RPMI7951 (cell line): Measurements from ENCODE around the gene BBOF1. TPM values are rescaled to one million over a fixed set of nuclear protein-coding genes. Genes with fewer than 3 reads are reported as not detected.

Source experiments
- DNase-seq: peaks from one replicate; pipeline ENCODE4 v3.0.0-alpha.2; 2012; ENCODE audit warnings: low read depth
- total RNA-seq: library from RNA; depleted of rRNA; stranded (reverse); fragments of >200 nt; shearing (Covaris generic); gene quantifications from 2 replicates; pipeline ENCODE4 v1.2.3, GENCODE V29; 2014

BBOF1 gene
- total RNA-seq, 1 experiment from 2014 or later: 4.0 TPM

DNA sequence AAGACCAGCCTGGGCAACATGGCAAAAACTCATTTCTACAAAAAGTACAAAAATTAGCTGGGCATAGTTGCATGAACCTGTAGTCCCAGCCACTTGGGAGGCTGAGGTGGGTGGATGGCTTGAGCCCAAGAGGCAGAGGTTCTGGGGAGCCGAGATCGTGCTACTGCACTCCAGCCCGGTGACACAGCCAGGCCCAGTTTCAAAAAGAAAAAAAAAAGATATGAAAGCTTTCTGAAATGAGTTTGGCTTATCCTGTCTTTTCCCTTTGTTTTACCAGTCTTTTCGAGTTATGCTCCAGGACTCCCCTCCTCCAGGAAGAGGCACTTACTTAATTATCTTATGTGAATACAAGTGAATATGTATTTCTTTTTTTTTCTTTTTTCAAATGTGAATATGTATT is 3.2 kb downstream of the BBOF1 start:
- DNase-seq: no peak

DNA sequence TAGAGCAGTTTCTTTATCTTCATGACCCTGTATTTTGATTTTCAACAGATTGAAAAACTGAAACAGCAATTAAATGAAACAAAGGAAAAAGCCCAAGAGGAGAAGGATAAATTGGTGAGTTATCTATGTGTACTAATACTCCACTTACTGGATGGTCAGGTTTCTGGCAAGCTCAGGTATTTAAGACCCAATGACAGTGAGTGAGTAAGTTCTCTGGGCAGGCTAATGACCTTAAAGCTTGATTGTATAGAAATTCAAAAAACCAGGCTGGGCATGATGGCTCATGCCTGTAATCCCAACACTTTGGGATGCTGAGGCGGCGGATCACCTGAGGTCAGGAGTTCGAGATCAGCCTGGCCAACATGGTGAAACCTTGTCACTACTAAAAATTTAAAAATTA is 10.0 kb downstream of the BBOF1 start:
- no peak for DNase-seq

DNA sequence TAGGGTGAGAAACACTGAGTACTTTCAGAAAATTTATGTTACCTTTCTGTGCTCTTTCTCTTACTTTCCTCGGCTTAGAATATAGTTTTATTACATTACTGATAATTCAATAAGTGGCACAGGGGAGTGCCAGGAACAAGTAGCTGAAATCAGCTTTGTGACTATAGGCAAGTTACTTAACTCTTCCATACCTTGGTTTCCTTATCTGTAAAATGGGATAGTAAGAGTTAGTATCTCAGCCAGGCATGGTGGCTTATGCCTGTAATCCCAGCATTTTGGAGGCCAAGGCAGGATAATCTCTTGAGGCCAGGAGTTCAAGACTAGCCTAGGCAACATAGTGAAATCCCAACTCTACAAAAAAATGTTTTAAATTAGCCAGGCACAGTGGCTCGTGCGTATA is 15.4 kb downstream of the BBOF1 start:
- no peak for DNase-seq

DNA sequence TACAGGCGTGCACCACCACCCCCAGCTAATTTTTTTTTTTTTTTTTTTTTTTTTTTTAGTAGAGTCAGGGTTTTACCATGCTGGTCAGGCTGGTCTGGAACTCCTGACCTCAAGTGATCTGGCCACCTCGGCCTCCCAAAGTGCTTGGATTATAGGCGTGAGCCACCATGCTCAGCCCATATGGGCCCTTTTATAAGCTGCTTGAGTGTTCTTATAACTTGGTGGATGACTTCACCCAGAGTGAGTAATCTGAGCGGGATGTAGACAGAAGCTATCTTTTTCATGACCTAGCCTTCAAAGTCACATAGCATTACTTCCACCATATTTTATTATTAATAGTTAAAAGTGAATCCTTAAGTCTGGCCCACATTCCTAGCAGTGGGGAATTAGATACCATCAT is 16.4 kb downstream of the BBOF1 start:
- DNase-seq: peak; percentile 23

DNA sequence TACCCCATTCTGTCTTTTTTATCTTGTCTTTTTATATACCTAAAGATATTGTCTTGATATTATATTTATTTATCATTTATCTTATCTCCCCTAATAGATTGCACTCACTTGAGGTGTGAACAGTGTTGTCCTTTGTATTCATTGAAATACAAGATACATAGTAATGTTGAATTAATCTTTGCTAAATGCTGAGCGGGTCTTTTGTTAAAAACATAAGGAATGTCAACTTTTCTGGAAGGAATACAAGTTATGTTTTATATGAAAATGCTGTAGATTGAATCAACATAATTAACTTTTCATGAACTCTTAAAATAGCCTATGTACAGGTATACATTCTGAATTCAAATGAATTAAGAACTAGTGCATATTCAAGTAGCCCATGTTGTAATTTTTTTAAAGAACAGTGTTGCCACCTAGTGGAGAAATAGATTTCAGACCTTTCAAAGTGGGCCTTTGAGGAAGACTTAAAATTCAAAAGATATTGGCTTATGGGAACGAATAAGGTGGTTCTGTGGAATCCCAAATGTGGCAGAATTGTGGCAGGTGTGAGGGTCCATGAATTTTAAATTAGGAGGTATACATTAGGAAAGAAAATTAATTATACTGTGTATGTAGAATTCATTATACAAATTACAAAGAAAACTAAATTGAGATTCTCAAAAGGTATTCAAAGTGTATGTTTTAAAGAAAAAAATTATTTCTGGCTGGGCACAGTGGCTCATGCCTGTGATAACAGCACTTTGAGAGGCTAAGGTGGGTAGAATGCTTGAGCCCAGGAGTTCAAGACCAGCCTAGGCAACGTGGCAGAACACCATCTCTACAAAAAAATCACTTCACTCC is 19.1 kb downstream of the BBOF1 start:
- DNase-seq: peak; percentile 61

DNA sequence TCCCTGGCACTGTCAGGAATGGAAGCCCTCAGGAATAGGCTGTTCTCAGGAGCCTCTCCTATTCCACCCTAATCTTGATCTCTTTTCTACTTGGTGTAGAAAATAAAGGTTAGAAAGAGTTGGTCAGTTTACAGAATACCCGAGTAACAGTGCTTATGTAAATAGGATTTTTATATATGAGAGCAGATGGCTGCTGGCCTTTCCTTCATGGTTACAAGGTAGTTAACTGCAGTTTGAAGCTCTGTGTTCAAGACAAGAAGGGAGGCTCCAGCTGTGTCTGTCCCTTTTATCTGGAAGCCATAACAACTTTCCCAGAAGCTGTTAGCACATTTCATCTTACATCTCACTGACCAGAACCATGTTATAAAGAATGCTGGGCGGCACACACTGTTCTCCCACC is 23.1 kb downstream of the BBOF1 start:
- no peak for DNase-seq

DNA sequence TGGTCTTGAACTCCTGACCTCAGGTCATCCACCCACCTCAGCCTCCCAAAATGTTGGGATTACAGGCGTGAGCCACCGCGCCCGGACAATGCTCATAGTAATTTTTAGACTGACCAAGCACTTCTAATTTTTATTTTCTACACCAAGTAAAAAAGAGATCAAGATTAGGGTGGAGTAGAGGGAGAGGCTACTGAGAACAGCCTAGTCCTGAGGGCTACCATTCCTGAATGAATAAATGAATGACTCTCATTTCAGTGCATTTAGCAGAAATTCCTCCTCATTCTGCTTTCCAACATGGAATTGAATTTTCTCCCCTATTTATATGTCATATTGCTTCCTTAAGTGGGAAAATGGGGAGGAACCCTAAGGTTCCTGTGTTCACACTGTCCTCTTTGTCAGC is 26.4 kb downstream of the BBOF1 start:
- no peak for DNase-seq

DNA sequence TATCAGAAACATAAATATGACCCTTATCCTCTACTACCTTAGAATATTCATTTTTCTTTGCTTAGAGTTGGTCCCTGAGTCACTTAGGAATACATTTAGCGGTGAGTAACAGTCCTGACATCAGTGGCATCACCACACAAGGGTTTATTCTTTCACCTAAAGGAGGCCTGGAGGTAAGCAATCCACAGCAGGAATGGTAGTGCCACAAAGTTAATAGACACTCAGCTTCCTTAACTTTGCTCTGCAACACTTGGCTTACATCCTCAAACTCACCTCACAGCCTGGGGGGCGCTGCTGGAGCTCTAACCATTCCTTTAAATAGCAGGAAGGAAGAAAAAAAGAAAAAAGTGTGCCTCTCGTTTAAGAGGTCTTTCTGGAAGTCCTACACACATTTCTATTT is 29.1 kb downstream of the BBOF1 start:
- no peak for DNase-seq

DNA sequence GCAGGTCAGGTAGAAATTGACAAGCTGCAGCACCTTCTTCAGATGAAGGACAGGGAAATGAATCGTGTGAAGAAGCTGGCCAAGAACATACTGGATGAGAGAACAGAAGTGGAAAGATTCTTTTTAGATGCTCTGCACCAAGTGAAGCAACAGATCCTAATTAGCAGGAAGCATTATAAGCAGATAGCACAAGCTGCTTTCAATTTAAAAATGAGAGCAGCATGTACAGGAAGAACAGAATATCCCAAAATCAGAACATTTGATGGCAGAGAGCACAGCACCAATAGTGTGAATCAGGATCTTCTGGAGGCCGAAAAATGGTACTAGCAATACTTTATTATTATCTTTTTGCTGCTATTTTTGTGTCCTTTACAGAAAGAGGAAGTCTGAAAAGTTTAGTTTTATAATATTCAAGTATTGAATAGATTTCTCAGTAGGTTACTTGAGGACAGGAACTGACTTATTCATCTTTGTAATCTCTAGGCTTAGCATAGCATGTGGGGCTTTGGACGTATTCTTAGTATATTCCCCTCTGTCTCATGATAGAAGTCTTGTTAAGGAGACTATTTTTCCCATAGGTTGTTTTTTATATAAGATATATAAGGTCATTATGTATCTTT is 30.8 kb downstream of the BBOF1 start:
- no peak for DNase-seq

DNA sequence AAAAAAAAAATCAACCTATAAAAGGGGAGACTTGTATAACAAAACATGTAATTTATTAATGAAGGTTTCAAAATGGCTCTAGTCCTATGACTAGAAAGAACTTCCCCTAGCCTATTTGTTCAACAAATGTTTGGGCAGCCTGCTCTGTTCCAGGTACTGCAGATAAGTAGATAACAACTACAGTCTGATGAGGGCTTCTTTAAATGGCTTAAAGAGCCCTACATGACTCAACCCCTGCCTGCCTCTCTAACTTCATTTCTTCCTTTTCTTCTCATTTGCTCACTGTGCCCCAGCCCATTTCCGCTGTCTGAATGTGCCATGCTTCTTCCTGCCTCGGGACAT is 43.6 kb downstream of the BBOF1 start:
- DNase-seq: peak; percentile 12

DNA sequence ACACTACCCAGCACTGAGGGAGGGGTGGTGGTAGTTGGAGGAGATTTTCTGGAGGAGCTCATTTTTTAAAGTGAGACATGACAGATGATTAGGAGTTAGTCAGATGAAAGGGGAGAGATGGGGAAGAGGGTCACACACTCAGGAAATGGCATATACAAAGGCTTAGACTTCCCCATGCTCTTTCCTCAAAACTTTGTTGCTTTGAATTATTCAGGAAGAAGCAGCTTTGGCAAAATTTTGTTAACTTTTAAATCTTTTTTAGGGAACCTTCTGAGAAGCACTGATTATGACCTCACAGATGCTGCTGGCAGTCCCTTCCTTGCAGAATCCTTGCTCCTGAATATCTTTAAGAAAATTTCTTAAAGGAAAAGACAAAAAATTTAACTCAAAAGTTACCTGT is 45.3 kb downstream of the BBOF1 start:
- DNase-seq: no peak

DNA sequence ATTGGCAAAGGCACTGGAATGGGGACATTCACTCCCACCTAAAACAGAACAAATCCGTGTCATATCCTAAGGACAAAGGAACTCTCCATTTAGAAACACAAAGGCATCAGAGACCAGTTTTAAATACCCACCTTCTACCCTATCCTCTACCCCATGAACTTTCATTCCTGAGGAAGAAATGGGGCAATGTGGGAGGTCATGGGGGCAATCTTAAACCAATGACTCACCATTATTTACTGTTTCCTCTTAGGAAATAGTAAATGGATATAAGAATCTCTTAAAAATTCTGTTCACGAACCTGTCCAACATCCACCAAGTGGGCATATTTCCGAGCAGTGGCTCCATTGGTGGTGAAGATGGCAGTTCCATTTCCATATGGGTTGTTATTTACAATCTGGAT is 45.7 kb downstream of the BBOF1 start:
- DNase-seq: no peak

DNA sequence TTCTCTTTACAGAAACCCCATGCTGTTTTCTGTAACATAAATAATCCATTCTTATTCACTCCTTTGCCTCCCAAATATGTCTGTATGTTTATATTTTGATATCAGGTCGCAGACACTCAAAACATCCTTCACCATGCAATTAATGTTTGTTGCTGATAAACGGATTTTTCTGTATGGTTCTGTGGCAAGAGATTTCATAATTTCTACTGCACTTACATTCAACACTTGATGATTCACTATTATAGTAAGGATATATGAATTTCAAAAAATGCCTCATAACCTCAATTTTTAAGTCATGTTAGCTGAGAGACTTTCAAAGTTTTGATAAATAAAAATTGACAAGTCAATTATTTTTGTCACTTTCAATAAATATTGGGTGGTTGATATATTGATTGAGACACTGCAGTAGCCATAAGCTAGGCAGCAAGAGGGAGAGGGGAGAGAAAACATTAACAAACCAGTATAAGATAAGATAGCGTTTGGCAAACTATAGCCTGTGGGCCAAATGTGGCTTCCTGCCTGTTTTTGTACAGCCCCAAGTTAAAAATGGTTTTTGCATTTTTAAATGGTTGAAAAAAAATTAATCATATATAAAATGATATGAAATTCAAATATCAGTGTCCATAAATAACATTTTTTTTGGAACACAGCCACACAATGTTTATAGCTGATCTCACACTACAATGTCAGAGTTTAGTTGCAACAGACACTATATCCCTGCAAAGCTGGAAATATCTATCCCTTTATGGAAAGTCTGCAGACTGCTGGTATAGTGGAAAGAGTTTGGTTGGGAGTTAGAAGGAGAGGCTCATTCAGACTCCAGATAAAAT is 46.8 kb downstream of the BBOF1 start:
- no peak for DNase-seq

DNA sequence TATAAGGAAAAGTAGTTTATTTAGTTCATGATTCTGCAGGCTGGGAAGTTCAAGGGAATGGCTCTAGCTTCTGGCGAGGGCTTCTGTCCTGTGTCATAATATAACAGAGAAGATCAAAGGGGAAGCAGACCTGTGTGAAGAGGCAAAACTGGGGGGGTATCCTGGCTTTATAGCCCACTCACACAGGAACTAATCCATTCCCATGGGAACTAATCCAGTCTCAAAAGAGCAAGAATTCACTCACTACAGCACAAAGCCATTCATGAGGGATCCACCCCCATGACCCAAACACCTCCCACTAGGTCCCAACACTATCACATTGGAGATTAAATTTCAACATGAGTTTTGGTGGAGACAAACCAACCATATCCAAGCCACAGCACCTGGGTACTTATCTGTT is 58.3 kb downstream of the BBOF1 start:
- DNase-seq: no peak

DNA sequence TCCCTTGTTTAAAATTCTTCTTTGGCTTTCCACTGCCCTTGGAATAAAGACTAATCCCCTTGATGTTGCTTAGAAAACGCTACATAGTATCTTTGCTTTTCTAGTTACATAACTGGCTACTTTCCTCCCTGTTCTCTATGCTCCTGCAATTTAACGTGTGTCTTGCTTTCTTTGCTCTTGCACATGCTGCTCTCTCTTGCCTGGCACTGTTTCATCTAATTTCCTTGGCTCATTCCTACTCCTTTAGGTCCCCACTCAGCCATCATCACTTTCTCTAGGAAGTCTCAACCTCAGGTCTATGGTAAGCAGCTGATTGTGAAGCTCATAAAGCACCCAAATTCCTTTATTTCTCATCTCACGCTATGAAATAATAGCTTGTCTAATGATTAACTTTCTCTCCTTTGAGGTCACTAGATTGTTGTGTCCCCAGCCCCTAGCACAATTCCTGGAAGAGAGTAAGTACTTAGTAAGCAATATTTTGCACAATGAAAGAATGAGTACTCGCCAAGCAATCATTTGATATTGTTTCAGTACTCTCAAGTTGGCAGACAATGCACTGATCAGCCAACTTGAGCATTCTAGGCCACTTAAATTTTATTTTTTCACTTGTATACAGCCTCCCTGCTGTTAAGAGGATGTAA is 61.8 kb downstream of the BBOF1 start:
- no peak for DNase-seq

DNA sequence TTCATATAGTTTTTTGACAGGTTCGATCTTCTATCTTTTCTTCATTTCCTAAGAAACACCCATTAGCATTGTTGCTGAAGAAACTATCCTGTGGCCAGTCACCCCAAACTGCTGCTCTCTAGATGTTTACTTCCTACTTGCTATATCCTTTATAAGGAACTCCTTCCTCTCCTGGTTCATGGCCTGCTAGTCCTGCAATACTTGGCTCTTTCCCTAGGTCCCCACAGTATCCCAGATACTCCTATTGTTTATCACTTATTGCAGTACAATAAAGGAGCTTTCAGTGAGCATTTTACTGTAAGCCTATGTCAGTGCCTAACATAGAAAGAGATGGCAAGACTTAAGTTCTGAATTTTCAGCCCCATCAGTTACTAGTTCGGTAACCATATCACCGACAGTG is 62.3 kb downstream of the BBOF1 start:
- DNase-seq: no peak

DNA sequence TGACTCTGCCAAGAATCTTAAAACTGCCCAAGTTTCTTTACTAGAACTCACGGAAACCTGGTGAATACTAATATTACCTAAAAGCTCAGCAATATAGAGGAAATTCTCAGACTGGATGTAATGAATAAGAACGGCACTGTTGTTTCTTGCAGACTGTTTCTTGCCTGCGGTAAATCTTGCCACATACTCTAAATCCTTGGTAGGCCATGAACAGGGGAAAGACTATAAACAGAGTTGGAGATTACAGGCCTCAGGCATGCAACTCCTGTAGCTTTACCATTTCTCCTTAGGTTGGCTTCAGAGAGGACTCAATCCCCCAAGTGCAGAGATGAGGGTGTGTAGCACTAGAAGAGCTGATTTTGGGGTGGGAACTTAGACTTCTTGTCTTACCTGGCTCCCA is 64.0 kb downstream of the BBOF1 start:
- DNase-seq: no peak

DNA sequence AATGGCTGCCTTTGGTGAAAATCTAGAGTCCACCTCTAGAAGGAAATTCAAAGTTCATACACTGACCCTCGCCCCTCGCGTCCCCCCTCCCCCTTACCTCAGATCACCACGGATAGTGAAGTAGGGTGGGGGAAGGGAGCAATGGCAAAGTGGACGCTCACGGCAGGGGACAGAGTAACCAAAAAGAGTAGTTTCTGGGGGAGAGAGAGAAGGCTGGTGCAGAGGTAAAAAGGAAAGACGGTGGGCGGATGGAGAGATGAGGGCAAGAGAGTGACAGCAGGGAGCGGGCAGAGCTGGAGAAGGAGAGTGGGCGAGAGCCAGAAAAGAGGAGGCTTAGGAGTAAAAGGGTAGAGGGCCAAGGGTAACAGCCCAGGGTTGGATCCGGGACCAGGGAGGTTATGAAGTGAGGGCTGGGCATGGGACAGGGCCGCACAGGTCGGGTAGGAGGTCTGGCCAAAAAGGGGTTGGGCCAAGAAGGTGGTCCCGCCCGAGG is 64.7 kb downstream of the BBOF1 start:
- DNase-seq: no peak

DNA sequence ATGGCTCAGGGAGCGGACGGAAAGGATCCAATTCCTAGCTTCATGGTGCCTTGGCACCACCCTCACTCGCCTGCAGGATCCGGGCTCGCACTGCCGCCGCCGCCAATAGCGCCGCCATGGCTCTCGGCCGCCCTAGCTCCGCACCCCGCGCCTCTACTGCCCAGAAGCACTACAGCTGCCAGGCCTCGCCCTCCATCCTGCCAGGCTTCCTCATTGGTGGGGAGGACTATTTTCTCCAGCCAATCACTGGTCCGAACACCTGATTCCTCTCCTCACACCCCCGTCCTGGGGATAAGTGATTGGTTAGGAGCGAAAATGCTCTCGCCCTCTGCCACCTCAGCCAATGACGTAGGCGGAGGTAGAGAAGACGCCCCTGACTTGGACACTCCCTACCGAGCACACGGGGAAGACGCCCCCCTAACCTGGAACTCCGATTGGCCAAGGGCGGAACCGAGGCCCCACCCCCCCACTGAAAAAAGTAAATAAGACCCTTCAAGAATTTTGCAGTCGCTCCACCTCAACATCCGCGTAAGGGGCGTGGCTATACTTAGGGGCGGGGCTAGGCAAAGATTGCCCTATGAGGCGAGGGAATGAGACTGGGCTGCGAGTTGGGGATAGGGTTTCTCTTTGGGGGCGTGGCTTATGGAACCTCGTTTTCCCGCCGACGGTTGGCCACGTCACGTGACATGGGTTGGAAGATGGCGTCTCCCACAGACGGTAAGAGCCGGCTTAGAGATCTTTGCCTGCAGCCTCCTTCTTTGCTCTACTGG is 65.3 kb downstream of the BBOF1 start, which contains the start of the genes ALDH6A1 and LIN52:
ALDH6A1 (minus strand) TSS at position 177 of the 770 bp plus-strand sequence; CDS start at position 118, 59 bp downstream.
LIN52 (plus strand) TSS at position 680 of the 770 bp plus-strand sequence; CDS start at position 699, 19 bp downstream.
- peak; percentile 100 for DNase-seq

DNA sequence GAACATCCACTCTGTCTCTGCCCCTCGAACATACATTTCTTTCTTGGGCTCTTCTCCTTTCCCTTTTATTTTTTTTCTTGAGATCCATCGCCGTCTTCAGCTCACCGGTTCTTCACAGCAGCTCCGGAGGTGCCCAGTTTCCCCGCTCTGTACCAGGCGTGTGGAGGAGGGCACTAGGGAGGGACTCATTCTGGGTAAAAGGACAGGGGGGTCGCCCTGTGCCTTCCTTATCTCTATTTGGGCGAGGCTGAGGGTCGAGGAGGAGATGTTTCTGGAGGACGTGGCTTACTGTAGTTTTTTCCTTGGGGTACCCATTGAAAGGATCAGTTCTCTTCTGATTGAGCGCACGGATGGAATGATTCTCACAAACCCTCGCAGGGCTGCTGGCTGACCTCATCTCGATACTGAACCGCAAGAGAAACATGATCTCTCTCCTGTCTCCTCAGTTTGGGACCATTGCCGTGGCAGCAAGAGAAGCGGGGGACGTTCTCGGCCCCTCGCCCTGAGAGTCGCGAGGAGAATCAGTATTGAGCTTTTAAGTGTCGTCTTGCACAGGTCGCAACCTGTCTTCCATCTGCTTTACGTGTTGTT is 66.0 kb downstream of the BBOF1 start:
- DNase-seq: peak; percentile 53

DNA sequence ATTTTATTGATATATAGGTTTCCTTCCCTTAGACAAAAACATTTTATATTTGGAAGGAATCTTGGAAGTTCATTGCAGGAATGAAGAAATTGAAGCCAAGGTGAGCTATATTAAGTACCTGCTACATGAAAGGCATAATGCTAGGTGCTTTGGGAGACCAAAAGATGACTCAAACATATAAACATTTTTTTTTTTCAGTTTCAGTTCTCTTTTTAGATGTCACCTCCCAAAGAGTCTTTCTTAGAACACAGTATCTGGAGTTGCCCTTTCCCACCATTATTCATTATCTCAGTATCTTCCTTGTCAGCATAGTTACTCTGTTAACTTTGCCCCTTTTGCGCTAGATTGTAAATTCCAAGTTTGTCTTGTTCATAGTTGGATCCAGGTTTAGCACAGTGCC is 66.7 kb downstream of the BBOF1 start:
- DNase-seq: no peak
